ENCODE data around the gene TECPR1. TPM values are rescaled to one million over a fixed set of nuclear protein-coding genes. Genes with fewer than 3 reads are reported as not detected.

Gene TECPR1
- total and polyA plus RNA-seq, 2 of the 8 experiments (the other 6 are each of a cell fraction or from before 2014, with no cell fraction given) = 1.3 to 11.1 TPM

GRCh38 chr7:98283887-98284222 is 31.8 kb upstream of the TECPR1 start:
- WGBS, 2 experiments (ENCODE audit: extremely low coverage in 1 of 2, insufficient coverage in 1 of 2, insufficient read length in 1 of 2, insufficient replicate concordance in 2 of 2, low coverage in 1 of 2, low lambda C conversion rate in 2 of 2, missing lambda C conversion rate in 1 of 2) = 87% methylated on average over 8 of the region's 8 CpGs; no CpG with 5 or more reads in 1 of the 2 experiments
- FAIRE-seq (no peak), DNase-seq (ENCODE audit: low read depth in 1 of 2, low spot score in 2 of 2) (no peak)
- POLR2A ChIA-PET (ENCODE audit: partially characterized antibody) = interaction anchor here (1.5 to 2.0 kb wide), 3 partner anchors 9 to 18 kb away, joined by 4 to 7 read pairs (median 5); no protein-coding TSS in a partner anchor
- no peaks in the 10 kb centered on the region for H3K27me3 ChIP-seq (replicated peaks in 1 of 4; ENCODE audit: control insufficient read depth in 3 of 4, extremely low read depth in 1 of 4, insufficient read depth in 3 of 4, low read length in 3 of 4)
- no peak overlapping the region for H2BK12ac ChIP-seq (ENCODE audit: low read depth, low read length)
- no peak overlapping the region for H2AK5ac ChIP-seq (ENCODE audit: low read depth, low read length)
- H3K4me1 ChIP-seq (replicated peaks in 1 of 4; ENCODE audit: control insufficient read depth in 3 of 4, insufficient read depth in 4 of 4, low read length in 3 of 4) = peaks cover 7 to 26% (median 18%) of the 10 kb centered on the region in 4 experiments
- no peaks in the 10 kb centered on the region for H3K9me3 ChIP-seq (ENCODE audit: insufficient read depth in 2 of 2, low read depth in 1 of 2, low read length in 1 of 2)
- H2AFZ ChIP-seq (ENCODE audit: low read length) = no peak overlapping the region
- no peak overlapping the region for H3K23ac ChIP-seq (ENCODE audit: insufficient read length)
- H2BK120ac ChIP-seq (replicated peaks; ENCODE audit: low read depth, low read length) = no peak overlapping the region
- no peak overlapping the region for H3K4me3 ChIP-seq (ENCODE audit: extremely low read depth in 1 of 4, insufficient read depth in 2 of 4, low read depth in 3 of 4, low read length in 4 of 4)
- no peaks in the 10 kb centered on the region; a peak in 1 of 8 replicates for H3K36me3 ChIP-seq (ENCODE audit: control insufficient read depth in 2 of 4, insufficient read depth in 4 of 4, low read length in 3 of 4)
- no peak overlapping the region for H2BK5ac ChIP-seq (ENCODE audit: low read depth, low read length)
- peak overlapping the region in 1 of 2 experiments; percentile 85; a peak in 1 of 4 replicates for H3K4me2 ChIP-seq (ENCODE audit: insufficient read depth in 1 of 2, low read depth in 2 of 2, low read length in 2 of 2)
- H3K79me1 ChIP-seq (ENCODE audit: low read depth, low read length) = peaks cover 11% of the 10 kb centered on the region
- no peak overlapping the region for H2BK15ac ChIP-seq (ENCODE audit: low read length)
- H4K8ac ChIP-seq (ENCODE audit: extremely low read depth, insufficient read depth, low read length) = no peak overlapping the region; the same call in 1 of the 2 replicates
- no peak overlapping the region for H3K9ac ChIP-seq (replicated peaks in 1 of 4; ENCODE audit: extremely low read depth in 1 of 4, low read depth in 3 of 4, low read length in 3 of 4)
- H4K91ac ChIP-seq (replicated peaks; ENCODE audit: insufficient read length, low read length) = no peak overlapping the region
- H3K14ac ChIP-seq (ENCODE audit: insufficient read length) = no peak overlapping the region
- no peak overlapping the region for H3K18ac ChIP-seq (ENCODE audit: extremely low read depth, low read length)
- H4K5ac ChIP-seq (ENCODE audit: insufficient read length, low read depth, low read length) = no peak overlapping the region
- no peak overlapping the region for H3K4ac ChIP-seq (replicated peaks; ENCODE audit: insufficient read length, low read depth, low read length)
- peaks cover 35 to 36% of the 10 kb centered on the region in 2 experiments for H4K20me1 ChIP-seq (replicated peaks in 1 of 2; ENCODE audit: control insufficient read depth in 1 of 2, insufficient read depth in 2 of 2, low read length in 2 of 2)
- peaks cover 5% of the 10 kb centered on the region; the same call in 1 of the 2 replicates for H3K23me2 ChIP-seq (ENCODE audit: low read depth, low read length)
- H2BK20ac ChIP-seq (ENCODE audit: low read length) = no peak overlapping the region
- CTCF ChIA-PET (ENCODE audit: partially characterized antibody) = interaction anchor here (0.6 to 2.8 kb wide), 2 partner anchors 10 to 116 kb away, joined by 3 to 14 read pairs; no protein-coding TSS in a partner anchor
- H3K56ac ChIP-seq (replicated peaks; ENCODE audit: insufficient read length, low read depth, low read length) = no peak overlapping the region
- H3K27ac ChIP-seq (ENCODE audit: low read depth, low read length) = no peak overlapping the region
- peaks cover 7 to 51% of the 10 kb centered on the region in 2 experiments for H3K79me2 ChIP-seq (ENCODE audit: control insufficient read depth in 1 of 2, insufficient read depth in 2 of 2, low read length in 2 of 2)
- TF ChIP-seq GABPA (IDR thresholded peaks at IDR 0.05; ENCODE audit: borderline replicate concordance, insufficient read depth, low read length) = no peak
- TF ChIP-seq CHD1 (IDR thresholded peaks at IDR 0.05; ENCODE audit: low read depth, low read length) = no peak
- TF ChIP-seq POLR2A (IDR thresholded peaks at IDR 0.05; ENCODE audit: control extremely low read depth in 1 of 2, low read depth in 2 of 2, low read length in 2 of 2) = no peak
- TF ChIP-seq FOSL1 (IDR thresholded peaks at IDR 0.05; ENCODE audit: insufficient read depth, low read depth, low read length) = no peak
